Skin epidermis (tissue), 12 donors: Measurements from ENCODE around the gene LAMC1.

Experiments used
- H3K27ac ChIP-seq, 21 experiments: fragments of 200-600 bp; sonication (generic) in 11 of 21; one replicate each; pipeline ENCODE4 v1.5.0; 2020; ENCODE audit warnings: mild to moderate bottlenecking in 3 of 21, inconsistent platforms in 2 of 21, moderate library complexity in 2 of 21
- H3K4me3 ChIP-seq, 7 experiments: fragments of 200-600 bp; sonication (generic) in 2 of 7; one replicate each; pipeline ENCODE4 v1.5.0; 2020; ENCODE audit warnings: inconsistent platforms in 2 of 7, mild to moderate bottlenecking in 2 of 7, moderate library complexity in 1 of 7

LAMC1 gene

DNA sequence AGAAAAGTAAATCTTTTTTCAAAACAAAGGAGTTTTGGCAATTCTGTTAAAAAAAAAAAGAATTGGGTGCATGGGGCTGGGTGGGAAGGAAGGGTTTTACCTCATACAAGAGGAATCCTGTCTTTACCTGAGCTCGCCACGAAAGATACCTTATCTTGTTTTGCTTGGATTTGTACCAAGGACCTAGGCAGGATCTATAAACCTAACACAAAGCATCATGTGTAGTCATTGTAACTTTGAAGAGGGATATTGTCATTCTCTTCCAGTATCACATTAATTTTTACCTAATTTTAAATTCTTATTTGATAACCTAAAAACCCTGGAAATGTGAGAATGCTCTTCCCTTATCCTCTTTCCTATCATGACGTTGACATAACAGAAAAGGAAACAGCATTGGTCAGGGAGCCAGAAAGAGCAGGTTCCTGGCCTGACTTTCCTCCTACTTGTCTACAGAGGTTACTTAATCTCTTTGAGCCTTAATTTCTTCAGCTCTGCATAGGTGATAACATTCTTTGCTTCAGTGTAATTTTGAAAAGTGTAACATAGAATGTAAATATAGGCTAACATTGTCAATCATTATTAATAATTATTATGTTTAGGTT, 4.0 kb upstream of the LAMC1 start:
- no peak overlapping the region for H3K4me3 ChIP-seq
- no peak overlapping the region for H3K27ac ChIP-seq

DNA sequence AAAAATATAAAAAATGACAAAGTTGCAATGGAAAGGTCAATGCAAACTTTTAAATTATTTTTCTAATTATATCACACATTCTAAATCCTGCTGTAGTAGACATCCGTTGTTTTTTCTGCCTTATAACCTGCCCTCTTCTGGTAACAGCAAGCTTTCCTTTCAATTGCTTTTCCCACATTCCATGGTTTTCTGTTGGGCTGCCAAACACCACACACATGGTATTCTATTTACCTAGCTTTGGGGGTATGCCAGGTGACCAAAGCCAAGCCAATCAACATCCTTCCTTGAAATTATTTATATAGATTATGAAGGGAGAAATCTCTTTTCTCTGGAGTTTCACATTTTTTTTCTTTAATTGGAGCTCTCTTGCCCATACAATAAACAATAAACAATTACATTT, 3.4 kb upstream of the LAMC1 start:
- Histone ChIP-seq H3K4me3 (no peak overlapping the region), H3K27ac (no peak overlapping the region)

DNA sequence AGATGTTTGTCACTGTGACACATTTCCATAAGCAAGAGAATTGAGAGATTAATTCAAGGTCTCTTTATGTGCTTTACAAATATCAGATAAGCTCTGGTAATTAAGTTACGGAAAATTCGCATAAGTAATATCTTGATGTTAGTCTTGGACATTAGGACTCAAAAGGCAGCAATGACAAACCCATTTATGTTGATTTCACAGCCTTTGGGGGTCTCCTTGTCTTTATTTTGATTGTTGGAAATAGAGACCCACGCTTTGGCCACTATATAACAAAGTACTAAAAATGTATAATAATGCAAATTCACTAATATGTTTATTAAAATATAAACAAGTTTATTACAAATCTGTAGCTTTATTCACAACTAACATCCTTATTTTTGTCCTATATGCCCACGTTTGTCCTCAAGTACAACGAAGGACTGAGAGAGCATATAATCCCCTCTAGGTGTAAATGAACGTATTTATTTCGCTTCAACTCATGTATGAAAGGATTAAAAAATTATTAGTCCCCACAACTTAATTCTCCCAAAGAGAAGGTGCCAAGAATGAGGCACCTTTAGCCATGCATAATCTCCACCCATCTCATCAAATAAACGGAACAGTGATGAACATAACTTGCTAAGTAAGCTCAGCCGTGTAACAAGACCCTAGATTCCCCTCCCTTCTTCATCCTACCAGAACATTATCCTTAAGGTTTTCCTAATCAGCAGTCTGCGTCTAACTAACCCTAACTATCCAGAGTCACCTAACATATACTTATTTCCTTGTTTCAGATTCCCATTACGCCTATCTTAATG, 1.6 kb upstream of the LAMC1 start:
- Histone ChIP-seq H3K4me3 (peak overlapping the region in 5 of 7 experiments; percentile 51 to 91 (median 76)), H3K27ac (peak overlapping the region in 18 of 21 experiments; percentile 30 to 100 (median 98))

DNA sequence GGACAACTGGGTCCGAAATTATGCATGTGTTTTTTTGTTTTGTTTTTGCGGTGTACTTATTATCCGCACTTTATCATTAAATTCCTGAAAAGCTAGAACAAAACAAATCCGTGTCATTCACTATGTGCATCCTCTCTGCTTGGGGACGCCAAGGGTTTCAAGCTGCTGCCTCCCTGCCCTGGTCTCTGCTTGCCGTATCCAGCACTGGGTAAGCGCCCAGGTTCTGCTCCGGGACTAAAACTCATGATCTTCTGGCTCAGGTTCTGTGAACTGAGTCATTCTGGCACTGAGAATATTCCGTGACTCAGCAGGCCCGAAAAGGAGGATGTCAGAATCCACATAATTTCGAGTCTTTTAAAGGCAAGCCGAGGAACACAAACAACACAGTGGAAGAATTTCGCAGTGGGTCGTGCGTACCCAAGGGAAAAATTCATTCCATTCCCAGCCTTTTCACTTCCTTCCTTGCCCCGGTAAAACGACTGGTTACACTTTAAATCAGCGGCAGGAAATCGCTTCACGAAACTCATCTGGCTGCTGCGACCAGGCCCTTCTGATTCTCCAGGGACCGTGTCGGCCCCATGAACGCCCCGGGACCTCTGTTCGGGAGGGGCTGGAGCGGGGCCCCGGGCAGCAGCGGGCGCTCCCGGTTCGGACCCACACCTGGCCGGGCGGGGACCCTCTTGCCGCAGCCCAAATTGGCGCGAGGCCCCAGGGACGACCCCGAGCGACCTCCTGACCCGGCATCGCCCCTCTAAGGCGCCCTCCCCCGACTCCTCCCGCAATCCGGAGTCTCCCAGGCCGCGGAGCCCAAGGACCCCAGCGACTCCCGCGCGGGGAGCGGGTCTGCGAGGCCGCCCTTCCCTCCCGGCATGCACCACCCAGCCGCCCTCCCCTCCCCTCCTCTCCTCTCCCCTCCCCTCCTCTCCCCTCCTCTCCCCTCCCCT, 746 bp upstream of the LAMC1 start:
- H3K4me3 ChIP-seq = peak overlapping the region; percentile 51 to 91 (median 60)
- peak overlapping the region; percentile 87 to 100 (median 98) for H3K27ac ChIP-seq

DNA sequence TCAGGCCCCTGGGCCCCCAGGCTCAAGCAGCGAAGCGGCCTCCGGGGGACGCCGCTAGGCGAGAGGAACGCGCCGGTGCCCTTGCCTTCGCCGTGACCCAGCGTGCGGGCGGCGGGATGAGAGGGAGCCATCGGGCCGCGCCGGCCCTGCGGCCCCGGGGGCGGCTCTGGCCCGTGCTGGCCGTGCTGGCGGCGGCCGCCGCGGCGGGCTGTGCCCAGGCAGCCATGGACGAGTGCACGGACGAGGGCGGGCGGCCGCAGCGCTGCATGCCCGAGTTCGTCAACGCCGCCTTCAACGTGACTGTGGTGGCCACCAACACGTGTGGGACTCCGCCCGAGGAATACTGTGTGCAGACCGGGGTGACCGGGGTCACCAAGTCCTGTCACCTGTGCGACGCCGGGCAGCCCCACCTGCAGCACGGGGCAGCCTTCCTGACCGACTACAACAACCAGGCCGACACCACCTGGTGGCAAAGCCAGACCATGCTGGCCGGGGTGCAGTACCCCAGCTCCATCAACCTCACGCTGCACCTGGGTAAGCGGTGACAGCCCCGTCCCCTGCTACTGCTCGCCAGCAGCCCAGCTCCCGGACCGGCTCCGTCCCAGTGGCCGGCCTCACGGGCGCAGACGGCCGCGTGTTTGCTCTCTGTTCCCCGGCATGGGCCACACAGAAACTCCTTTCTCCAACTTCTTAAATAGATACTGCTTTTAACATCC, 539 bp downstream of the LAMC1 start:
- H3K27ac ChIP-seq = peak overlapping the region; percentile 87 to 100 (median 98)

DNA sequence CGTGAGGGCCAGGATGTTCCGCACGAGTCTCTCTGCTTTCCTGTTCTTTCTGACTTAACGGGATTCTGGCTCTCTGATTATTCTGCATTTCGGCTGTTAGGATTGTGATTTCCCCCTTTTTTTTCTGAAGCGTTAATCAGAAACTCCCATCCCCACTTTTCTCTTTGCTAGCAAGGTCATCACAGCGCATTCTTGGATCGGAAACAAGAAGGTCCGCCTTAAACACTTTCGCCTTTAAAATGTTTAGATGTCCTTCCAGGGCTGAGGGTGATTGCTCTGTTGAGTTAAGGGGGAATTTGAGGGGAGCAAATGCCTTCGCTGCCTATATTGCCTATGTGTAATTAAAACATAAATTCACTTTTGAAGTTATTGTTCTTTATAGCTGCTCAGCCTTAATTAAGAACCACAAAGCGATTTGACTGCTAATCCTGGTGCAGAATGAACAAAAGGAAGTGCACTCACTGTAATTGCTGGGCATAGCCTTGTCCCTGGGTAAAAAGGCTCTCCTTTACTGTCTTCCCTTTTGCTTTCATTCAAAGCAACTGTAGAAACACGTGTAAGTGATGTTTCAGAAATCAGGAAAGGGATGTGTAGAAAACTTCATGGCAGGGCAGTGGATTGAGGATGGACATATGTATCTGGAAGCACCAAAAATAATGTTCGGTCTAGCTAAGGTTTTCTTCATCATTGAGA, 1.2 kb downstream of the LAMC1 start:
- H3K27ac ChIP-seq = peak overlapping the region in 20 of 21 experiments; percentile 87 to 100 (median 98)
- H3K4me3 ChIP-seq = peak overlapping the region; percentile 51 to 91 (median 60)

More for the DNA sequence above, 539 bp downstream of the LAMC1 start:
- H3K4me3 ChIP-seq = peak overlapping the region; percentile 51 to 91 (median 60)

DNA sequence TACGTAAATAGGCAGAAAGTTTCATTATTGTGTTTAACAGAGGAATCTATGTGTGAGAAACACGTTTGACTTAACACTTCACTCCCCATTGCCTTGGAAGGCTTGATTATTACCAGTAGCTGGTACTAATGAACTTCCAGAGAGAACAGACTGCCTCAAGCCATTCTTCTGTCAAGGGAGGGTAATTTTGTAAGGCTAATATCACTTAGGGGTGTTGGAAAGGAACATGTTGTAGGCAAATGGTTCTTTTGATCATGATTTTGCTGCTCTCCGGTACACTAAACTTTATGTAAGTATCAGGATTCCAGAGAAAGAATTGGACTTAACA, 1.8 kb downstream of the LAMC1 start:
- peak overlapping the region in 15 of 21 experiments; percentile 96 to 100 (median 98) for H3K27ac ChIP-seq
- peak overlapping the region; percentile 51 to 91 (median 60) for H3K4me3 ChIP-seq

DNA sequence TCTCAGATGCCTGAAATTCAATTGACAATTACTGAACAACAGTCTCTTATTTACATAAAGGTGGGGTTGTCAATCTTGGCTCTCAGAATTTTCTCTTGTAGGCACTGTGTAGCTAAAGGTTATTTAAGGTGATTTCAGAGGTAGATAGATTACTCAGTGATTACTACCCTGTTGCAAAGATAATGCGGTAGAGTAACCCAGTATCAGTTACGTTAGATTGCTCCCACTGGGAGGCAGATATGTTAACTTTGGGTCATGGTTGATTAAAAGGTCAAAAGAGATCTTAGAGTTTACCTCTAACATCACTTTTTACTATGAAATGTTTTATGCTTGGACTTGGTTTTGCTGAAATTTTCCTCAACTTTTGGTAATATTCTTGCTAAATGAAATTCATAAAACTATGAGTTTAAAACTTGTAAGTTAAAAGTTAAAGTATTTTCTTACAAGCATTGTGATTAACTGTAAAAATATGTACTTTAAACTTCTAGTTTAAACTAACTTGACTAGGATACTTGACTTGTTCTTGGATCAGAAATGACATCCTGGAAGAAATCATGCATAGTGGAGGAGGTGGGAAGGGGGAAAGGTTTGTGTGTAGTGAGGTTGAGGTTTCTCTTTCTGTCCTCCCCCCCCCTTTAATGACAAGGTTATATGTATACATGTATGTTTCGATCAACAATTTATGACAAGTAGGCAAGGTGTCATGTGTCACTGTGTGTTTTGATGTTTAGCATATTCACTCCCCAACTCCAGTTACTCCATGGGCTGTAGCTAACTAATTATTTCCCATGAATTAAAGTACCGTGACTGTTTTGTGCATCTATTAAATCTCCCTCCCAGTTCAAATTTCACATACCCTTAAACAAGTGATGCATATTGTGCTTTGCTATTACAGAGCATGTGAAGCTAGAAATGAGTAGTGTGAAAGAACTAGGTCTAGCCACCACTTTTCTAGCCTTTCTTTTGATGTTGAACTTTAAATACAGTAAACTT, 2.9 kb downstream of the LAMC1 start:
- H3K27ac ChIP-seq = peak overlapping the region in 5 of 21 experiments; percentile 8 to 99 (median 99)
- peak overlapping the region in 4 of 7 experiments; percentile 51 to 83 (median 68) for H3K4me3 ChIP-seq

DNA sequence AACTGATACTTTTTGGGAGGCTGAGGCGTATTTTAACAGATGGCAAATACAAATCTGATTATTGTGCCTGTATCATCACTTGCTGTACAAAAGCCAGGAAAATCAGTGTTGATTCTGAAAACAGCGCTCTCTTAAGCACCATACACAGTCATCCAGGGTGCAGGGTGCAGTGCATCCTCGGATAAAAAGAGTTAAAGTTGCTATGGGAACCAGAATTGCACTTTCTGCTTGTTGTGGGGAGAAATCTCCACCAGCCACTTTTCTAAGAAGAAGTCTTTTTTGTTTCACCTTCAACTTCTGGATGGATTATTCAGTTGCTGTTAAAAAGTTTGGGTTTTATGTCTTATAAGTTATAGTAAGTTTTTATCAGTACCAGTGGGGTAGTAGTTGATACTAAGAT, 3.8 kb downstream of the LAMC1 start:
- Histone ChIP-seq H3K27ac (no peak overlapping the region), H3K4me3 (no peak overlapping the region)

DNA sequence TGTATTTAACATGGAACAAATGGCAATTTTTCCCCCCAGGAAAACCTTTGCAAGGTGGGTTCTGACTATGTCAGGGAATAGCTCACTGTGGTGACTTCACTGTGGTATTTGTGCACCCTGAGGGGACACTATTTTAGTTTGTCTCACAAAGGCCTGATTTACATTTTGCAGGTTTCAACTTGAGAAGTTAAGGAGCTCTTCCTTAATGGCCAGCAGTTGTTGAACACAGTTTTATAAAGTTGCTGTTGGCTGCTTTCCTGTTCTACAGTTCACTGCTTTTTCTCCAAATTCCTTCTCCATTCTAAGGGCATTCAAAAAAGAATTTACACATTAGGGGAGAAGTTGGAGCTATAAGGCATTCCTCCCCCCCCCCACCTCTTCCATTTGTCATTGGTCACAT, 4.6 kb downstream of the LAMC1 start:
- no peak overlapping the region for H3K4me3 ChIP-seq
- H3K27ac ChIP-seq = no peak overlapping the region

DNA sequence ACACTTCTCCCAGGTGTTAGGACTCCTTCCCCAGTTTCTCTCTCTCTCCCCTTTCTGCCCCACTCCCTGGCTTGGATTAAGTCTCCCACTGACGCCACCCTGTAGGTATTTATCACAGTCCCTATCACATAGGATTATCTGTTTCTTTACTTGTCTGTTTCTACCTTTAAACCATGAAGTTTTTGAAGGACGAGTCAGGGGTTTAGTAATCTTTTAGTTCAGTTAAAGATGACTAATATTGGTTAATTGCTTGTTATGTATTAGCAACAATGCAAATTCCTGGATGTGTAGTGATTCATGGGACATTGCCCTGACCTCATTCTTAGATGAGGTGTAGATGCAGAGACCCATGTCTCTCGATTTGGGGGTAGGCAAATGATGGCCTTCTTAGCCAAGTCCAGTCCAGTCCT, 6.4 kb downstream of the LAMC1 start:
- Histone ChIP-seq H3K4me3 (no peak overlapping the region), H3K27ac (peak overlapping the region in 3 of 21 experiments; percentile 16 to 51 (median 44))

DNA sequence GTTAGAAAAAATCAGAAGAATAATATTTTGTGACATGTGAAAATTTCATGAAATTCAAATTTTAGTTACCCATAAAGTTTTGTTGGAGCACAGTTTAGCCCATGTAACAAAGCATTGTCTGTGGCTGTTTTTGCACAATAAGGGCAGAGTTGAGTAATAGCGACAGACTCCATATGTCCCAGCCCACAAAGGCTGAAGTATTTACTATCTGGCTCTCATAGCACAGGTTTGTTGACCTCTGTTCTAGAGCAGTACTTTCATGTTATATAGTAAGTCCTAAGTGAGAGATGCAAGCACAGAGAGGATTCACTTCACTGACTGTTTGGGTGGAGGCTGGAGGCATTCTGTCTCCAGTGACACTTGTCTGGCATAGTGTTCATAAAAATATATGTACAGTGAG, 6.8 kb downstream of the LAMC1 start:
- no peak overlapping the region for H3K4me3 ChIP-seq
- peak overlapping the region in 3 of 21 experiments; percentile 16 to 51 (median 28) for H3K27ac ChIP-seq

DNA sequence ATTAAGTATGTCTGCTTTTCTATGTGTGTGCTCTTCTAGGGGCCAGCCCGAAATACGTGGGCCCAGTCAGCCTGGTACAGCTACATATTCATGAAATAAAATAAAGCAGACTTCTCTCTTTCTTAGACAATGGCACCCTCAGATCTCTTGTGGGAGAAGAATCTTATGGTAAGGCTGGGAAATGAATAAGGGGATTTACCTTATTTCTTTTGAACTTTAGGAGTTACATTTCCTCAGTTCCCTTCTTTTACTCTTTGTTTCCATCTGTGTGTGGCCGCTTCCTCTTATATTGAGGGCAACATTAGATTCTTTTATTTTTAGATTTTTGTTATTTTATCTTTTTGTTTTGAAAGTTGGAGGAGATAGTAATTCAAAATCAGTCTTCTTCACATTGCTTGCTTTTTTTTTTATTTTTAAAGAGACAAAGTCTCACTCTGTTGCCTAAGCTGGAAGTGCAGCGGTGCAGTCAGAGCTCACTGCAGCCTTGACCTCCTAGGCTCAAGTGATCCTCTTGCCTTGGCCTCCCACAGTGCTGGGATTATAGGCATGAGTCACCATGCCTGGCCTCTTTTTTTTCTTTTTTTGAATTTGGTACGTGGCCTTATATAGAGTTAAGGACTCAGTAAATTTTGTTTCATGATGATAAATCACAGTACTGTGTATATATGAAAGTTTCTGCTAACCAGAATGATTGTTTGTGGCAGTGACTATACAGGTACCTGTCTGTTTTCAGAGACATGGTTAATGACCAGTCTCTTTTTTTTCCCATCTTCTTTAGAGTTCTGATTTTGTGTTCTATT, 9.1 kb downstream of the LAMC1 start:
- Histone ChIP-seq H3K4me3 (no peak overlapping the region), H3K27ac (peak overlapping the region in 1 of 21 experiments; percentile 4)

DNA sequence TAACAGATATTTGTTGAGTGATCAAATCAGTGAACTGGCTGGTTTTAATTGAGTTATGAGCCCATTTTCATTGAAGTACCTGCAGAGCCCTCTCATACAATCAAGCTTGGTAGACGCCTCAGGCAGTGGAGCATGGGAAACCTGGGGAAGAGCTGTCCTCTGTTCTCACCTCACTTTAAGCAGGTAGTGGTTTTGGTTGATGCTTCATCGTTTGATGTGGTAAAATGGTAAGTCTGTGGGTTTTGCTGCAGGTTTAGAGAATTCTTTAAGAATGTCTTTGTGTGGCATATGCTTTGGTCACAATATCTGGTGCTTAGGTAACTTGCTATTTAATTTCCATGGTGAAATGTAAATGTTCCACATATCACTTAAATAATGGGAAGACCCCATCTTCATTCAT, 10.0 kb downstream of the LAMC1 start:
- H3K27ac ChIP-seq = no peak overlapping the region
- no peak overlapping the region for H3K4me3 ChIP-seq

DNA sequence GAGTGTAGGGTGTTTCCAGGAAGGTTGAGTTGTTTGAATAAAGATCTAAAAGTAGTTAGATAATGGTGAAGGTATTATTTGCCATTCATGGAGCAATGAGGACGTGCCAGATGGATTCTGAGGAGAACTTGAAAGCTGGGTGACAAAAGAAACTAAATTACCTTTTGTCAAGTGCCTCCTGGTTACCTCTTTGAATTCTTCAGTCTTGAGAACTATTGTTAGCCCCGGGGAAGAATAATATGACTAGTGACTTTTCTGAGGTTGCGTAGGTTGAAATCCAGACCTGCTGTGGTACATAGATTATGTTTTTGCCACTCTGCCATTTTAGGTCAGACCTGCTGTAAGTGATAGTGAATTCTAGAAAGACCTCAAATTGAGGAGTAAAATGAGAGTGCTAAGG, 11.5 kb downstream of the LAMC1 start:
- no peak overlapping the region for H3K4me3 ChIP-seq
- no peak overlapping the region for H3K27ac ChIP-seq

DNA sequence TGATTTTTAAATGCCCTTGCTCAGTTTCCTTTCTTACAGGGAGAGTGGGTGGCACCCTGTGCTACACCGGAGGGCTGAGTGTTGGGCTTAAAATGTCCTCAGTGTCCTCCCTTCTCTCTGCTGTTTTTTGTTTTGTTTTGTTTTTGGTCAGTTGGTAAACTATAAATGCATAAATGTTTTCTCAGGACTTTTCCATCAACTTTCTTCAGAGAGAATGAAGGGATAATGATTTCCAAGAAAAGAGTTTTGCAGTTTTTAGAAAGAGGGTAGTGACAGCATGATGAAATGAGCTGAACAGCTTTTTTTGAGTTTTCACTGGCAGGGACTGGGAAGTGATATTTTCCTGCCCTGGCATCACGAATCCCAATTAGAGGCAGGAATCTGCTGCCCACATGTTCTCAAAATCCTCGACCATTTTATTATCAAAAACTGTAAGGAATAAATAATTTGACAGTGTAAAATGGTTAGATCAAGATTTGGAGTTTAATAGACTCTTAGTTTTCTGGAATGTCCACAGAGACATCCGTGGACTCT, 15.2 kb downstream of the LAMC1 start:
- no peak overlapping the region for H3K4me3 ChIP-seq
- peak overlapping the region in 6 of 21 experiments; percentile 14 to 41 (median 19) for H3K27ac ChIP-seq

DNA sequence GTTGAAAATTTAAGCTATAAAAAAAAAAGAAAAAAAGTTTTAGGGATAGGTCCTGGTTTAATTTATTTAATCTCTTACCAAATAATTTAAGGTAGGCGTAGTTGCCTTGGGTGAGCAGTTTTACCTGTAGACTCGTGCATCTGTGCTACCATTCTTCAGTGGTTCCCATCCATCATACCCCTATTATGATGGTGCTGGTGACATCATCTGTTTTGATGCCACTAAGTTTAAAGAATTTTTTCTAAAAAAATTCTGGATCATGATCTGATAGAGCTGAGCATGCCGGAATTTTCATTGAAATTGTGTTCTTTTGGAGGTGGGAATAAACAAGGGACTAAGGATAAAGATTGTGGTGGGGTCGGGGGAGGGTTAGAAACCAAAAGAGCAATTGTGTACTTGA, 15.7 kb downstream of the LAMC1 start:
- H3K27ac ChIP-seq = peak overlapping the region in 2 of 21 experiments; percentile 6 to 68
- no peak overlapping the region for H3K4me3 ChIP-seq
